ENCODE results near the gene ZNF804A. TPM values are rescaled to one million over a fixed set of nuclear protein-coding genes. Genes with fewer than 3 reads are reported as not detected.

ZNF804A gene
- total and polyA plus RNA-seq, 4 donors, result 0.07 to 0.37 (median 0.13) TPM

- TF ChIP-seq EGR1 (IDR thresholded peaks at IDR 0.05; ENCODE audit: low read depth in 2 of 2), result no peak
- no peak for TF ChIP-seq MAX (IDR thresholded peaks at IDR 0.05)
- TF ChIP-seq JUND (IDR thresholded peaks at IDR 0.05), result no peak
Measured at GRCh38 chr2:184654945-184655344, 56.6 kb downstream of the ZNF804A start (continued).

- WGBS, result 79% methylated on average over 2 of the region's 2 CpGs
Measured at GRCh38 chr2:184677171-184677570, 78.8 kb downstream of the ZNF804A start.

DNA sequence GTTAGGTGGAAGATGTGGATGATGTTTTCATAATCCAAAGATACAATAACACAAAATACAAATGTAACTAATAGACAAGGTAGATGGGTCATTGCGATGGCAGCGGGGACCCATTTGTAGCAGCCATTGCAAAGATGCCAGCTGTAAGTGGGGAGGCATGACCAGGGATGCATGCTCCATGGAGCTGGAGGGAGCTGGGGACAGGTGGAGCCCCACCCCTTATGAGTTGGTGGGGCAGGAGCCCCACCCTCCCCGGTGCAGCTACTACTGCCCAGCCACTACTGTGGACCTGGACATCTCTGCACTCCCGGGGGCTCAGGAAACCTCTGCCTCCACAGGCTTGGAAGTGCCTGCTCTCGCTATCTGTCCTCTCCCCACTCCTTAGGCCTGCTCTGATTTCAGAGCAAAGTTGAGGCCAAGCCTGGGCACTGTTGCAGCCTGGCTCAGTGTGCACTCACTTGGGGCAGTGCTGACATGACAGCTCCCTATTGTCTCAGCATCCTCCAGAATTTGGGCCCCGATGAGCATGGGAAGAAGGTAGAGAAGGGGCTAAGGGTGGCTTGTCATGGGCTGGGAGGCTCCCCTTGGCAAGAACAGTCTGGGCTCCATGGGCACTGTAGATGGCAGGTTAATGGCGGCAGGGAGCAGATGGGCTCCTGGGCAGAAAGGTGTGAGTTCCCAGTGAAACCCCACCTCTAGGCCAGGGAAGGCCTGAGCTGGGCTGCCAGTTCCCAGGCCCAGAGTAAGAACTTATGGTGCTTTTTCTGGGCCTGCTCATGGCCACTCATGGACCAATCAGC, 81.1 kb downstream of the ZNF804A start:
- H3K27me3 ChIP-seq (ENCODE audit: control insufficient read depth in 4 of 4, insufficient read depth in 4 of 4, low read length in 3 of 4), result no peaks in the 10 kb centered on the region
- TF ChIP-seq SP1 (IDR thresholded peaks at IDR 0.05) (no peak), MAX (IDR thresholded peaks at IDR 0.05) (no peak)
- no peaks in the 10 kb centered on the region for H3K36me3 ChIP-seq (ENCODE audit: control insufficient read depth in 4 of 4, insufficient read depth in 3 of 4, low read depth in 1 of 4, low read length in 3 of 4)
- peaks cover 0 to 8% (median 5%) of the 10 kb centered on the region in 4 donors for H3K9me3 ChIP-seq (ENCODE audit: control insufficient read depth in 4 of 4, low read length in 3 of 4)
- no peak overlapping the region for H3K27ac ChIP-seq (ENCODE audit: low read depth in 1 of 2, low read length in 2 of 2)
- WGBS, result 88% methylated on average over 7 of the region's 7 CpGs
- no peaks in the 10 kb centered on the region for H3K4me1 ChIP-seq (ENCODE audit: control insufficient read depth in 4 of 4, insufficient read depth in 4 of 4, low read length in 3 of 4)
- no peak for DNase-seq (ENCODE audit: low spot score)
- H3K9ac ChIP-seq (ENCODE audit: low read depth in 1 of 2, low read length in 2 of 2), result no peak overlapping the region
- no peak overlapping the region for H3K4me3 ChIP-seq (ENCODE audit: low read depth in 1 of 3, low read length in 3 of 3)

More at GRCh38 chr2:184677171-184677570, 78.8 kb downstream of the ZNF804A start:
- no peak for DNase-seq (ENCODE audit: low spot score)
- Histone ChIP-seq H3K9me3 (ENCODE audit: control insufficient read depth in 4 of 4, low read length in 3 of 4) (peaks cover 0 to 8% (median 5%) of the 10 kb centered on the region in 4 donors), H3K4me1 (ENCODE audit: control insufficient read depth in 4 of 4, insufficient read depth in 4 of 4, low read length in 3 of 4) (no peaks in the 10 kb centered on the region), H3K27me3 (ENCODE audit: control insufficient read depth in 4 of 4, insufficient read depth in 4 of 4, low read length in 3 of 4) (no peaks in the 10 kb centered on the region), H3K27ac (ENCODE audit: low read depth in 1 of 2, low read length in 2 of 2) (no peak overlapping the region), H3K36me3 (ENCODE audit: control insufficient read depth in 4 of 4, insufficient read depth in 3 of 4, low read depth in 1 of 4, low read length in 3 of 4) (no peaks in the 10 kb centered on the region), H3K4me3 (ENCODE audit: low read depth in 1 of 3, low read length in 3 of 3) (no peak overlapping the region), H3K9ac (ENCODE audit: low read depth in 1 of 2, low read length in 2 of 2) (no peak overlapping the region)
- TF ChIP-seq HNF4A (conservative IDR thresholded peaks at IDR 0.05) (no peak), MAX (IDR thresholded peaks at IDR 0.05) (no peak), REST (IDR thresholded peaks at IDR 0.05) (no peak), JUND (IDR thresholded peaks at IDR 0.05) (no peak), HNF4G (IDR thresholded peaks at IDR 0.05) (no peak), SP1 (IDR thresholded peaks at IDR 0.05) (no peak), GABPA (IDR thresholded peaks at IDR 0.05 in 1 of 2, conservative IDR thresholded peaks at IDR 0.05 in 1 of 2) (no peak), RXRA (IDR thresholded peaks at IDR 0.05) (no peak), FOXA1 (IDR thresholded peaks at IDR 0.05) (no peak), NR2F2 (IDR thresholded peaks at IDR 0.05) (no peak)

All from liver (tissue), 9 donors.